ENCODE data around the gene MAZ.
"Not testable (repeated sequence)": the region's sequence is repeated elsewhere in the genome, so short reads cannot be mapped to it uniquely, and the experiment has no call there.

Gene MAZ

DNA sequence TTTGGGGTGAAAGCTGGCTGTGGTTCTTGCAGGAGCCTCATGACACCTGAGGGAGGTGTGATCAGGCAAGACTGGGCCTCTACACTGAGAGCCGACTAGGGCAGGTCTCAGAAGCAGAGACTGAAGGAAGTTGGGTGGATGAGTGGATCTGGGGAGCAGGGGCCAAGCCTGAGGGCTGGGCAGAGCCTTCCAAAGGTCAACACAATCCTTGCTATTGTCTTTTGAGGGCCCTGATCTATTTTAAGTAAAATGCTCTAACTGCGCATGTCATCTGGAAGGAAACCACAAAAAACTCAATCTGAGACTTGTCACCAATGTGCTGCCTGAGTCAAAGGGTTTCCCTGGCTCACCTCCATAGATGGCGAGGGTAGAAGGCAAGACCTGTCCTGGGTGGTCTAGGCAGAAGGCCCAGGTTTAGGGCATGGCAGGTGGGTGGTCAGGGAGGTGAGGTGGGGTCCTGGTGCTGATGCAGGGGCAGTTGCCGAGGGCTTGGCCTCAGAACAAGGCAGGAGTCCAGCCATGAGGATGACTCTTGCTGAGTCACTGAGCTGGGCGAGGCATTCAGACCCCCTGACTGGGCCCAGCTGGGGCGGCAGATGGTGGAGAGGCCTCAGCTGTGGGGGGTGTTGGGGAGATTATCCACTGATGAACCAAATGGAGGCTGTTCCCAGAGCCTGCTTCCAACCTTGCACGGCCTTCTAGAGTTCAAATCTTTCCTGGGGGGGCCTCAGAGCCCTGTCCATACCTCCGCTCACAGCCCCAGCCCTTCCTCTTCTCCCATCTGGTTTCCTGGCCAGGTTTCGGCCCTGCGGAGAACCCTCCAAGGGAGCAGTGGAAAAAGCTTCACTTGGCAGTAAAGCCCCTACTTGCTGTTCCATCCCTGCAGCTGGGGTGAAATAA, 19.1 kb downstream of the MAZ start:
- no peak for DNase-seq

DNA sequence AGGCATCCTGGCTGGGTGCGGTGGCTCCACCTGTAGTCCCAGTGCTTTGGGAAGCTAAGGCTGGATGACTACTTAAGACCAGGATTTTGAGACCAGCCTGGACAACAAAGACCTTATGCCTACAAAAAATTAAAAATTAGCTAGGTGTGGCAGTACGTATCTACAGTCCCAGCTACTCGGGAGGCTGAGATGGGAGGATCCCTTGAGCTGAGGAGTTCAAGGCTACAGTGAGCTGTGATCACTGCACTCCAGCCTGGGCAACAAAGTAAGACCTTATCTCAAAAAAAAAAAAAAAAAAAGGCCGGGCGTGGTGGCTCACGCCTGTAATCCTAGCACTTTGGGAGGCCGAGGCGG, 20.0 kb downstream of the MAZ start:
- no peak for DNase-seq

DNA sequence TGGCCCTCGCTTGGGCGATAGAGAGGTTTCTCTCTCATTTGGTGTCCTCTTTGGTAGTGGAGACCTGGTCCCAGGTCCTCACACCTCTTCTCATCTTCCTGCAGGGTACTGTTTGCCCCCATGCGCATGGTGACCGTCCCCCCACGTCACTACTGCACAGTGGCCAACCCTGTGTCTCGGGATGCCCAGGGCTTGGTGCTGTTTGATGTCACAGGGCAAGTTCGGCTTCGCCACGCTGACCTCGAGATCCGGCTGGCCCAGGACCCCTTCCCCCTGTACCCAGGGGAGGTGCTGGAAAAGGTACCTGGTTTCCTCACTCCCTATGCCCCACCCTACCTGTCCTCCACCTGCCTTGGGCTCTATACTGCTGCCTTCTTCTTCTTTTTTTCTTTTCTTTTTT, 24.4 kb downstream of the MAZ start:
- no peak for DNase-seq

DNA sequence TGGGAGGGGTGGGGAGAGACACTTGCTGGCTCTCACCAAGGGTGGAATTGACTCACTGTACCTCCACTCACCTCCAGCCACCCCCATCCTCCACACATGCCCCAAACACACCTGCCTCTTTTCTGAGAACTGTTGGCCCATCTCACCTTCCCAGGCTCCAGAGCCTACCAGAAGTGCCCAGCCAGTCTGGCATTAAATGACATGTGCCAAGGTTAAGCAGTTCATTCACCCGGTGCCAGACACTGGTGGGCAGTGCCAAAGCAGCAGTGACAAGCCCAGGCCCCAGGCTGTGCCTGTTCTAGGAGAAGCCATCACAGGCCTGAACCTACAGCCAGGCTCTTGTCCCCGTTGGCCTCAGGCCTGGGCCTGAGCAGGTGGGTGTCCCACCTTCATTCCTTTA, 25.2 kb downstream of the MAZ start:
- no peak for DNase-seq

DNA sequence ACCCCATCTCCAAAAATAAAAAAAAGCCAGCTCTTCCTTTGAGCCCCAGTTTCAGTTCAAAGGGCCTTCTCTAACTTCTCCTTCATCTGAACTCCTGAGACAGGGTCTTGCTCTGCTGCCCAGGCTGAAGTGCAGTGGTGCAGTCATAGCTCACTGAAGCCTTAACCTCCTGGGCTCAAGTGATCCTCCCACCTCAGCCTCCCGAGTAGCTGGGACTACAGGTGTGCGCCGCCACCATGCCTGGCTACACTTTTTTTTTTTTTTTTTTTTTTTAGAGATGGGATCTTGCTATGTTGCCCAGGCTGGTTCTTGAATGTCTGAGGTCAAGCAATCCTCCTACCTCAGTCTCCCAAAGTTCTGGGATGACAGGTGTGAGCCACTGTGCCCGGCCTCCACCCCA, 26.9 kb downstream of the MAZ start:
- not testable (repeated sequence) for DNase-seq

DNA sequence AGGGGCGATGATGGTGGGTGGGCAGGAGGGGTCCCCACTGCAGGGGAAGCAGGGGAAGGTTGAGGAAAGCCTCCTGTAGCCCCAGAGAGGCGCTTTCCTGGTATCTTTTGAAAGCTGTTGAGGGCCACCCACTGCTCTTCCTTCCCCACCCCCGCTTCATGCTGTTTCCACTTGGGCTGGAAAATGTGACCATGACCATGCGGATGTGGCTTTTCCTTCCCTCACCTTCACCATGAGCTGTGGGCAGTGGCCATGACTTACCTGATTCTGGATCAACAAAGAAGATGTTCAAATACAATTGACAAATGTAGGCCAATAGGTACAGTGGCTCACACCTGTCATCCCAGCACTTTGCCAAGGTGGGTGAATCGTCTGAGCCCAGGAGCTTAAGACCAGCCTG, 27.8 kb downstream of the MAZ start:
- DNase-seq, result no peak

DNA sequence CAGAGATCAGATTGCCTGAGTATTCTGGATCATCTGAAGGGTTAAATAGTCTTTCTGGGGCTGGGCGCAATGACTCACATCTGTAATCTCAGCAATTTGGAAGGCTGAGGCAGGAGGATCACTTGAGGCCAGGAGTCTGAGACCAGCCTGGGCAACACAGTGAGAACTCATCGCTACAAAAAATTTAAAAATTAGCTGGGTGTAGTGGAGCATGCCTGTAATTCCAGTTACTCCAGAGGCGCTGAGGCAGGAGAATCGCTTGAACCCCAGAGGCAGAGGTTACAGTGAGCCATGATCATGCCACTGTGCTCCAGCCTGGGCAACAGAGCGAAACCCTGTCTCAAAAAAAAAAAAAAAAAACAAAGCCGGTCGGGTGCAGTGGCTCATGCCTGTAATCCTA, 29.6 kb downstream of the MAZ start:
- DNase-seq, result no peak

DNA sequence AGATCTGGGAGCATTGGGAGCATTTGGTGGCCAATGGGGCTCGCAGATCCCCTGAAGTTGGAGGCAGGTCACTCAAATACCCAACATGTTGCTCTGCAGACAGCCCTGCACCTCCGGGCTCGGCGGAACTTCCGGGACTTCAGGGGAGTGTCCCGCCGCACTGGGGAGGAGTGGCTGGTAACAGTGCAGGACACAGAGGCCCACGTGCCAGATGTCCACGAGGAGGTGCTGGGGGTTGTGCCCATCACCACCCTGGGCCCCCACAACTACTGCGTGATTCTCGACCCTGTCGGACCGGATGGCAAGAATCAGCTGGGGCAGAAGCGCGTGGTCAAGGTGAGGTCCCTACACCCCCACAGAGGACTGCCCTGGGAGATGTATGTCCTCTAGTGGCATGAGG, 30.3 kb downstream of the MAZ start:
- no peak for DNase-seq

DNA sequence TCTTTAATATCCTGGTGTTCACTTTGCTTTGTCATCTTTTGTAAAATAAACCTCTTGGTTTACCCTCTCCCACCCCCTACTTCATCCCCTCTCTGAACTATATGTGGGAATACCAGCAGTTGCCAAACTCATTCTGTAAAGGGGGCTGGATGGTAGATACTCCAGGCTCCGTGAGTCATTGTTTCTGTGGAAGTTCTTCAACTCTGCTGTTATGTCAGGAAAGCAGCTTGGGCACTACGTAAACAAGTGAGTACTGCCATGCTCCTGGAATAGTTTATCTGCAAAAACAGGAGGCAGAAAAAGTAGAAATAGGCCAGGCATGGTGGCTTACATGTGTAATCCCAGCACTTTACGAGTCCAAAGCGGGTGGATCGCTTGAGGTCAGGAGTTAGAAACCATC, 31.5 kb downstream of the MAZ start:
- no peak for DNase-seq

DNA sequence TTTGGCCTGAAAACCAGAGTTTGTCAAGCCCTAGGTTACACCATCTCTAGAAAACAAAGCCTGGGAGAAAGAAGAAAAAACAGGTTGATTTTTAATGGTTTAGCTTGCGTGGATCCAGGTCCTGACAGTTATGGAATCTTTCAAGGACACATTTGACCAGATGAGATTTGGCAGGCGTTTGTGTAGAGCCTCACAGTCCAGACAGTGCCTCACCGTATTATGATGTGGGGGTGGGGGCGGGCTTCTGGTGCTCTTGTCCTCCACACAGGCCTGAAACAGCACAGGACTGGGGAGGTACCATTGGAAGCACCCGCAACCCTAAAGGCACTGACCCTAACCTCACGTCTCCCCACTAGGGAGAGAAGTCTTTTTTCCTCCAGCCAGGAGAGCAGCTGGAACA, 33.5 kb downstream of the MAZ start:
- DNase-seq, result no peak

DNA sequence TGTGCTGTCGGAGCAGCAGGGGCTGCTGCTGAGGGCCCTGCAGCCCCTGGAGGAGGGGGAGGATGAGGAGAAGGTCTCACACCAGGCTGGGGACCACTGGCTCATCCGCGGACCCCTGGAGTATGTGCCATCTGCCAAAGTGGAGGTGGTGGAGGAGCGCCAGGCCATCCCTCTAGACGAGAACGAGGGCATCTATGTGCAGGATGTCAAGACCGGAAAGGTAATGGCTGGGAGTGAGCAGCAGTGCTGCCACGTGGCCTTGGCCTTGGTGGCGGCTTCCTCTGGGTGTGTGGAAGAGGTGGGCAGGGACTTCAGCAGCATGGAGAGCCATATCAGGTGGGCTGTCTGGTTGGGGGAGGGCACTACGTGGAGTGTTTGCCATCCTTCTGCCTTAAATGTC, 33.9 kb downstream of the MAZ start:
- DNase-seq, result no peak

DNA sequence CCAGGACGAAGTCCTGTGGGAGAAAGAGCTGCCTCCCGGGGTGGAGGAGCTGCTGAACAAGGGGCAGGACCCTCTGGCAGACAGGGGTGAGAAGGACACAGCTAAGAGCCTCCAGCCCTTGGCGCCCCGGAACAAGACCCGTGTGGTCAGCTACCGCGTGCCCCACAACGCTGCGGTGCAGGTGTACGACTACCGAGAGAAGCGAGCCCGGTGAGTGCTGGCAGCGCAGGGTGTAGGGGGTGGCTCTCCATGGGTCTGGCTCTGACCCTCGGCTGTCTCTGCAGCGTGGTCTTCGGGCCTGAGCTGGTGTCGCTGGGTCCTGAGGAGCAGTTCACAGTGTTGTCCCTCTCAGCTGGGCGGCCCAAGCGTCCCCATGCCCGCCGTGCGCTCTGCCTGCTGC, 35.3 kb downstream of the MAZ start:
- DNase-seq, result no peak

DNA sequence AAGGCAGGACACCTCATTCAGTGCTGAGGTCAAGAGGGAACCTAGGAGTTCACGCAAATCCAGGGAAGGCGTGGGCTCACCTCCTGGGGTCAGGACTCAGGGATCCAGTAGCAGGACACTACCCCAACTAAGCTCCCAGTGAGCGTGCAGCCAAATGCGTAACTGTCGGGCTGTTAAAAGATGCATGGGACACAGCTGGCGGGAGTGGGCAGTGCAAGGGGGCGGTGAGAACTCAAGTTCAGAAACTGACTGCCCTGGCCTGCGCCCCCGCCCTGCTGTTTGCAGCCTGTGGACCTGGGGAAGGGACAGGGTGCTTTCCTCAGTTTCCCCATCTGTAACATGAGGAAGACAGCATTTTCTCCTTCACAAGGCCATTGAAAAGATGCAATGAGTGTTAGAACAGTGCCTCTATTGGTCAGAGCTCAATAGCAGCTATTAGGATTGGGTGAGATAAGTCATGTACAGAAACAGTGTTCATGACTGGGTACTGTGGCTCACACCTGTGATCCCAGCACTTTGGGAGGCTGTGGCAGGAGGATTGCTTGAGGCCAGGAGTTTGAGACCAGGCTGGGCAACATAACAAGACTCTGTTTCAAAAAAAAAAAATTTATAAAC, 36.5 kb downstream of the MAZ start:
- DNase-seq, result no peak

DNA sequence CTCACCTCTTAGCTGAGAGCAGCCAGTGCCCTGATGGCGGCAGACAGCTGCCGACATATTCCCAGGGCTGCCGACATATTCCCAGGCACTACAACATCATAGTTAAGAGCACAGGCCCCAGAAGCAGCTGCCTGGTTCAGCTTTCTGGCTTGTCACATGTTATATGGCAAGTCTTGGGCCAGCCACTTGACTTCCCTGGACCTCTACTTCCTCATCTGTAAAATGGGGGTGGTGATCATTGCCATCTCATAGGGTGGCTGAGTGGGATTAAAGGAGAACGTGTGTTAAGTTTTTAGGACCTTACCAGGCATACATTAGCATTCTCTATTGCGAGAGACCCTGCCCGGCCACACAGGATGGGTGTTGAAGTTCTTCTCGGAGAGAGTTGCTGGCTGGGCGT, 37.6 kb downstream of the MAZ start:
- DNase-seq, result no peak

DNA sequence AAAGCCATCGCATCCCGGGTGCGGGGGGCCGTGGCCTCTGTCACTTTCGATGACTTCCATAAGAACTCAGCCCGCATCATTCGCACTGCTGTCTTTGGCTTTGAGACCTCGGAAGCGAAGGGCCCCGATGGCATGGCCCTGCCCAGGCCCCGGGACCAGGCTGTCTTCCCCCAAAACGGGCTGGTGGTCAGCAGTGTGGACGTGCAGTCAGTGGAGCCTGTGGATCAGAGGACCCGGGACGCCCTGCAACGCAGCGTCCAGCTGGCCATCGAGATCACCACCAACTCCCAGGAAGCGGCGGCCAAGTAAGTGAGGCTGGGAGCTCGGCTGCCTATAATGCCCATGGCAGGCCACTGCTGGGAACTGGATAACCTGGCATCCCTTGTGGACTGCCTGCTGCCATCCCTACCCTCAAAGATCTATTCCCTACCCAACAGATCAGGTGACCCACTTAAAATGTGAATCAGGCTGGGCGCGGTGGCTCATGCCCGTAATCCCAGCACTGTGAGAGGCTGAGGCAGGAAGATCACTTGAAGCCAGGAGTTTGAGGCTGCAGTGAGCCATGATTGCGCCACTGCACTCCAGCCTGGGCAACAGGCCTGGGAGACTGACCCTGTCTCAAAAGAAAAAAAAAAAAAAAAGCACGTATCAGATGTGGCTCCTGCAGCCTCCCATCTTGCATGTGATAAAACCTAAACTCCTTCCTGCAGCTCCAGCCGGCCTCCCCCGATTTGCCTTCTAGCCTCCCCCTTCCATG, 38.4 kb downstream of the MAZ start:
- no peak for DNase-seq

DNA sequence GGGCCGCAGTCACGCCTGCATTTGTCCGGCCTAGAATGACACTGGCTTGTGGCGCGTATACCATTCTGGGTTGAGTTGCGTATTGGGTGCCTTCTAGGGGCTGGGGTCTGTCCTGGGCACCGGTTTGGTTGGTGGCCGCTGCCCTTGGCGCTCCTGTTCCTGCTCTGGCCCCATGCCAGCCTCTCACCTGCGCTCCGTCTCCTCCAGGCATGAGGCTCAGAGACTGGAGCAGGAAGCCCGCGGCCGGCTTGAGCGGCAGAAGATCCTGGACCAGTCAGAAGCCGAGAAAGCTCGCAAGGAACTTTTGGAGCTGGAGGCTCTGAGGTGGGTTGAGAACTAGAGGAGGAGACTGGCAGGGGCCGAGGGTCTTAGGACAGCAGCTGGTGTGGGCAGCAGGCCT, 39.3 kb downstream of the MAZ start:
- DNase-seq, result no peak

DNA sequence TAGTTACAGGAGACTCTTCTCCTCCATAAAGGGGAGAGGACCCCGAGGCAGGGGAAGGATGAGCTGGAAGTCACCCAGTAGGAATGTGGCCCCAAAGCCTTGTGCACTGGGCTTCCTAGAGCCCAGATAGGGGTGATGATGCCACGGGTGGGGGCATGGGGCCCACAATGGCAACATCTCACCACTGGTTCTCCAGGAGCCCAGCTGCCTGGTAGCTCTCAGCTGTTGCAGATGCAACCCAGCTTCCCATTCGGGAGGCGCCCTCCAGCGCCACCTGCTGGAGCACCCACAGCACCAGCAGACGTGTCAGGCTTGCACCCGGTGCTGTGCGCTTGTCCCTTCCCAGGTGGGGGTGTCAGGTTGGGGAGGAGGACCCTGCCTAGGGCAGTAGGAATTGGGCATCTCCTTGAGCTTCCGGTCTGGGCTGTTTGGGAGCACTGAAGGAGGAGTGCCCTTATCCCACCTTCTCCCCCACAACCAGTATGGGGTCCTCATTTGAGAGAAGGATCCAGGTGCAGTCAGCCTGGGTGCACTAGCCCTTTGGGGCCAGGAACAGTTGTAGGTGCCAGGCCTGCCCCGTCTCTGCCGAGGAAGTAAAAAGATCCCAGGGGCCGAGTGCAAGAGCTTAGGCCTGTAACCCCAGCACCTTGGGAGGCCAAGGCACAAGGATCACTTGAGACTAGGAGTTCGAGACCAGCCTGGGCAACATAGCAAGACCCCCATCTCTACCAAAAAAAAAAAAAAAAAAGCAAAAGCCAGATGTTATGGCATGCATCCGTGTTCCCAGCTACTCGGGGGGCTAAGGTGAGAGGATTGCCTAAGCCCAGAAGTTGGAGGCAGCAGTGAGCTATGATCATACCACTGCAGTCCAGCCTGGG, 42.3 kb downstream of the MAZ start:
- peak; percentile 59 to 78 for DNase-seq

DNA sequence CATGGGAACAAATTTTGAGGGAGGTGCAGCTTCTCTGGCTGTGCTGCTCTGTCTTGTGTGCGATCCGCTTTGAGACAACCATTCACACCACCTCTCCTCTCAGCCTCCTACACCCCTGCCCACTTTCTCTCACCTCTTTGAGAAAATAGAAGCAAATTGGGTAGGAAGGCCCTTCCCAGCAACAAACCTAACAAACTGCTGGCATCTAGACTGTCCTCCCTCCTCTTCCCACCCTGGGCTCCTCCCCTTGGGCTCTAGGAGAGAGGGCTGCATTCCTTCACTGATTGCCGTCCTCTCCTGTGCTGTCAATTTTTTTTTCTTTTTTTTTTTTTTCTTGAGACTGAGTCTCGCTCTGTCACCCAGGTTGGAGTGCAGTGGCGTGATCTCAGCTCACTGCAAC, 43.2 kb downstream of the MAZ start:
- DNase-seq, result no peak

DNA sequence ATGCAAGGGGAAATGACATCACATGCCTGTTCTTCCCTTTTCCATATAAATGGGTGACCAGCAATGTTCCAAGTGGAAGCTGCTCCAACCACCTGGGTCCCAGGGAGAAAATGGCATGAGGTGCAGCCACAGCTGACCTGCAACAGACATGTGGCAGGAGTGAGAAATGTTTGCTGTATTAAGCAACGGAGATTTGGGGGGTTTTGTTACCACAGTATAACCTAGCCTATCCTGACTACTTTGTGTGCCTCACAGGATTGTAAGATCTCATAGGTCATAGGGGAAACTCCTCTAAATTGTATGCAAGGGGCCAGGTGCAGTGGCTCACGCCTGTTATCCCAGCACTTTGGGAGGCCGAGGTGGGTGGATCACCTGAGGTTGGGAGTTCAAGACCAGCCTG, 44.7 kb downstream of the MAZ start:
- DNase-seq, result no peak

DNA sequence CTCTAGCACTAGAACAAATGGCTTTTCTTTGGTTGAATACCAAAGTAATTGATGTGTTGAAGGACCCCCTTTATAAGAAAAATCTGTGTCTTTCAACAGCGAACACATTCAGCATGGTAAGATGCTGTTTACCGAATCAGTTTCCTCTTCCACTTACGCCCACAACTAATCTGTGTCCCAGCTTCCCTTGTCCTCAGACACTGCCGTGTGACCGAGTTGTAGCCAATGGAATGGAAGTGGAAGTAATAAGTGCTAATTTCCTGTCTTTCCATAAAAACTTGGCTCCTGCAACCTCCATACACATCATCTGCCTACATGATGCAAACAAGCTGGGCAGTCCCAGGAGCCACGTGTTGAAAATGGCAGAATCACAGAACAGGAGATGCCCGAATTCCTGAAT, 46.3 kb downstream of the MAZ start:
- DNase-seq, result no peak

DNA sequence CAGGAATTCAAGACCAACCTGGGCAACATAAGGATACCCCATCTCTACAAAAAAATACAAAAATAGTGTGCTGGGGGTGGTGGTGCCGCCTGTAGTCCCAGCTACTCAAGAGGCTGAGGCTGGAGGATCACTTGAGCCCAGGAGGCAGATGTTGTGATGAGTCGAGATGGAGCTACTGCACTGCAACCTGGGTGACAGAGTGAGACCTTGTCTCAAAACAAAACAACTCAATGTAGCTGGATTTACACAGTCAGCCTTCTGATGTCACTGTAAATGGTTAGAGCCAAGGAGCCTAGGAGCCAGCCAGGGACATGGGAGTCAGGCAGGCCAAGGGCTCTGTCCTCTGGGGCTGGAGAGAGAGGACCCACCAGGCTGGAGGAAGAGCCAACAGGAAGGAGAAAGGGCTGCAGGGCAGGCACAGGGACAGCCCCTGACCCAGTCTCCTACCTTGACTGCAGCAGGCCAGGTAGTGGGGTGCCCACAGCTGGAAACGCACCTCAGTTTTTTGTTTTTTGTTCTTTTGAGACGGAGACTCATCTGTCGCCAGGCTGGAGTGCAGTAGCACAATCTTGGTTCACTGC, 48.3 kb downstream of the MAZ start:
- DNase-seq, result peak in 1 of 2 experiments; percentile 17

DNA sequence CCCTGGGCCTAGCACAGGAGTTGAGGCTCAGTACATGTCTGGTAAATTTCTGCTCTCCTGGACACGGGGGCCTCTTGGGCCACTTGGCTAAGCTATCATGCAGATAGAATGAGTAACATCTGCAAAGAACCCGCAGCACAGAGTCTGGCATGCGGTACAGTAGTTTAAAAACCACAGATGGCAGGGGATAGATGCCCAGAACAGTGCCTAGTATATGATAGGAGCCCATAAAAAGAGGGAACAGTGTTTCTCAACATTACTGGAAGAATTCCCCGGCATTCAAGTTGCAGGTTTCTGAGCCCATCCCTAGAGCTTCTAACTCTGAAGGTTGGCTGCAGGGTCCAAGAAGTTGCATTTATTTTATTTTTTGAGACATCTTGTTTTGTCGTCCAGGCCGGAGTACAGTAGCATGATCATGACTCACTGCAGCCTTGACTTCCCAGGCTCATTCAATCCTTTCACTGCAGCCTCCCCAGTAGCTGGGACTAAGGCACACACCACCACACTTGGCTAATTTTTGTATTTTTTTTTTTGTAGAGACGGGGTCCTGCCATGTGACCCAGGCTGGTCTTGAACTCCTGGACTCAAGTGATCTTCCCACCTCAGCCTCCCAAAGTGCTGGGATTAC, 50.9 kb downstream of the MAZ start:
- no peak for DNase-seq

All from NCI-H526 (cell line).